GM21526 (cell line): ENCODE measurements around the gene XPNPEP2.
A peak's percentile ranks its signal among the peaks of the same experiment; 100 is the strongest.

Experiments
- ATAC-seq: cut with Tn5 transposase; IDR thresholded peaks from one replicate; pipeline ENCODE4 v1.9.1; 2021; ENCODE audit warnings: moderate library complexity; ENCODE audit not compliant: unreplicated experiment, low FRiP score

The XPNPEP2 gene

GRCh38 chrX:129773649-129774458 is 35.1 kb downstream of the XPNPEP2 start:
- no peak for ATAC-seq

- ATAC-seq, result peak; percentile 21
Measured at GRCh38 chrX:129777218-129778030, 38.6 kb downstream of the XPNPEP2 start.

GRCh38 chrX:129779086-129779672 is 40.4 kb downstream of the XPNPEP2 start:
- ATAC-seq, result no peak

- peak; percentile 33 for ATAC-seq
Measured at GRCh38 chrX:129779747-129780146, 41.0 kb downstream of the XPNPEP2 start, which contains the start of gene SASH3. TSS of gene SASH3 (plus strand) at chrX:129779949. CDS start at chrX:129780098, 149 bp downstream.

GRCh38 chrX:129780441-129781105 is 41.8 kb downstream of the XPNPEP2 start:
- no peak for ATAC-seq

GRCh38 chrX:129781134-129781672 is 42.4 kb downstream of the XPNPEP2 start:
- peak; percentile 64 for ATAC-seq

- ATAC-seq, result no peak
Measured at GRCh38 chrX:129781680-129782495, 43.1 kb downstream of the XPNPEP2 start.

GRCh38 chrX:129782706-129783105 is 43.9 kb downstream of the XPNPEP2 start:
- ATAC-seq, result no peak

GRCh38 chrX:129783291-129783713 is 44.5 kb downstream of the XPNPEP2 start:
- ATAC-seq, result no peak

- no peak for ATAC-seq
Measured at GRCh38 chrX:129784371-129784770, 45.6 kb downstream of the XPNPEP2 start.

- ATAC-seq, result no peak
Measured at GRCh38 chrX:129785160-129785947, 46.6 kb downstream of the XPNPEP2 start.

- peak; percentile 86 for ATAC-seq
Measured at GRCh38 chrX:129786210-129786651, 47.5 kb downstream of the XPNPEP2 start.

GRCh38 chrX:129787336-129788055 is 48.7 kb downstream of the XPNPEP2 start:
- no peak for ATAC-seq

- no peak for ATAC-seq
Measured at GRCh38 chrX:129788527-129788926, 49.7 kb downstream of the XPNPEP2 start.

GRCh38 chrX:129790146-129790545 is 51.4 kb downstream of the XPNPEP2 start:
- ATAC-seq, result no peak

GRCh38 chrX:129790808-129791207 is 52.0 kb downstream of the XPNPEP2 start:
- no peak for ATAC-seq

- ATAC-seq, result no peak
Measured at GRCh38 chrX:129791336-129791735, 52.6 kb downstream of the XPNPEP2 start.
